Uterus (tissue), 4 donors: ENCODE data around the gene SRA1. TPM values are rescaled to one million over a fixed set of nuclear protein-coding genes. Genes with fewer than 3 reads are reported as not detected.
"Not testable (repeated sequence)": the region's sequence is repeated elsewhere in the genome, so short reads cannot be mapped to it uniquely, and the experiment has no call there.

ENCODE experiments used
- DNase-seq, 2 donors: peaks; one replicate each; pipeline ENCODE4 v3.0.0-alpha.2; 2019 to 2020
- H3K27ac ChIP-seq, 2 donors: fragments of 200-600 bp; sonication (generic); 1 replicate in 1 of 2; 2 replicates in 1 of 2; pipeline ENCODE4 v1.5.1; 2016 to 2018
- H3K27me3 ChIP-seq, 2 donors: fragments of 200-600 bp; sonication (generic); one replicate each; pipeline ENCODE4 v1.5.1; 2018 to 2019; ENCODE audit warnings: control low read depth in 1 of 2
- H3K36me3 ChIP-seq, 2 donors: fragments of 200-600 bp; sonication (generic); one replicate each; pipeline ENCODE4 v1.5.1; 2019; ENCODE audit warnings: control low read depth in 1 of 2
- H3K4me1 ChIP-seq, 2 donors: fragments of 200-600 bp; sonication (generic); one replicate each; pipeline ENCODE4 v1.5.1; 2018 to 2019; ENCODE audit warnings: control low read depth in 1 of 2
- H3K4me3 ChIP-seq, 2 donors: fragments of 200-600 bp; sonication (generic); 1 replicate in 1 of 2; 2 replicates in 1 of 2; pipeline ENCODE4 v1.5.1; 2018 to 2019; ENCODE audit warnings: mild to moderate bottlenecking in 1 of 2
- H3K9me3 ChIP-seq, 2 donors: fragments of 200-600 bp; sonication (generic); one replicate each; pipeline ENCODE4 v1.5.1; 2019; ENCODE audit warnings: control low read depth in 1 of 2
- CTCF ChIP-seq, 4 experiments: fragments of 200-600 bp in 2 of 4; fragments of 450-650 bp in 2 of 4; sonication (generic) in 2 of 4; IDR thresholded peaks; one replicate each; pipeline ENCODE4 v1.5.1; 2016 to 2019; ENCODE audit warnings: antibody characterized with exemption in 4 of 4, mild to moderate bottlenecking in 2 of 4, moderate library complexity in 1 of 4
- POLR2A ChIP-seq, 2 donors: fragments of 450-650 bp; IDR thresholded peaks; one replicate each; pipeline ENCODE4 v1.6.1; 2016; ENCODE audit warnings: antibody characterized with exemption in 2 of 2, mild to moderate bottlenecking in 1 of 2, moderate library complexity in 1 of 2
- intact Hi-C: fragments of 100-400 bp; cut with DNase I; formaldehyde crosslinking; loops from one replicate; pipeline ENCODE4 v1.15.1; 2023; ENCODE audit warnings: low total_unique reads
- total RNA-seq, 4 donors: library from RNA; depleted of rRNA in 3 of 4; stranded (reverse); fragments of >200 nt in 3 of 4; gene quantifications; one replicate each; pipeline versions ENCODE4 v1.1.0 to v1.2.4, GENCODE V29; 2014 to 2023
- donor health status: DM: yes; HTN: yes; CAD: no.

SRA1 gene
- total RNA-seq, 4 donors from 2014 or later: 2.6 to 32.6 (median 22.9) TPM

- Histone ChIP-seq H3K27me3 (no peaks in the 10 kb centered on the region), H3K9me3 (no peaks in the 10 kb centered on the region), H3K4me1 (no peaks in the 10 kb centered on the region), H3K4me3 (no peak overlapping the region), H3K36me3 (no peaks in the 10 kb centered on the region), H3K27ac (no peak overlapping the region)
- intact Hi-C loops: no loop called here
- DNase-seq: no peak
- TF ChIP-seq POLR2A (IDR thresholded peaks at IDR 0.05) (no peak), CTCF (IDR thresholded peaks at IDR 0.05) (no peak)
Measured at GRCh38 chr5:140600096-140600495, 42.8 kb upstream of the SRA1 start.

DNA sequence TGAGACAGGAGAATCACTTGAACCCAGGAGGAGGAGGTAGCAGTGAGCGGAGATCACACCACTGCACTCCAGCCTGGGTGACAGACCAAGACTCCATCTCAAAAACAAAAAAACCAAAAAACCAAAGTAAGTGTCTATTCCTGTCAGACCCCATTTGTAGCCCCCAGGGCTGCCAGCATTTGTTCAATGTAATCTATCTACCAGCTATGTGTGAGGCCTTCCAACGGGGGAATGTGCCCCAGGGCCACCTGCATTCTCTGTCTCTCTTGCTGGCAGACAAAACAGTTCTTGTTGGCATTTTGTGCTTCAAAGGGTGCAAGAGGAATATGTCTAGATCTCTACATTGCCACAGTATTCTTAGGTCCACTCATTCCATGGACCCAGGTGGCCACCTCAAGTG lies 41.6 kb upstream of the SRA1 start:
- no peaks in the 10 kb centered on the region for H3K27me3 ChIP-seq
- H3K27ac ChIP-seq: no peak overlapping the region
- H3K36me3 ChIP-seq: no peaks in the 10 kb centered on the region
- TF ChIP-seq CTCF (IDR thresholded peaks at IDR 0.05) (no peak), POLR2A (IDR thresholded peaks at IDR 0.05) (no peak)
- DNase-seq: no peak
- H3K9me3 ChIP-seq: no peaks in the 10 kb centered on the region
- intact Hi-C loops: no loop called here
- H3K4me3 ChIP-seq: no peak overlapping the region
- H3K4me1 ChIP-seq: no peaks in the 10 kb centered on the region

- no peak for TF ChIP-seq CTCF (IDR thresholded peaks at IDR 0.05)
- TF ChIP-seq POLR2A (IDR thresholded peaks at IDR 0.05): no peak
- intact Hi-C loops: no loop called here
- no peaks in the 10 kb centered on the region for H3K9me3 ChIP-seq
Measured at GRCh38 chr5:140596321-140596741, 39.1 kb upstream of the SRA1 start.

DNA sequence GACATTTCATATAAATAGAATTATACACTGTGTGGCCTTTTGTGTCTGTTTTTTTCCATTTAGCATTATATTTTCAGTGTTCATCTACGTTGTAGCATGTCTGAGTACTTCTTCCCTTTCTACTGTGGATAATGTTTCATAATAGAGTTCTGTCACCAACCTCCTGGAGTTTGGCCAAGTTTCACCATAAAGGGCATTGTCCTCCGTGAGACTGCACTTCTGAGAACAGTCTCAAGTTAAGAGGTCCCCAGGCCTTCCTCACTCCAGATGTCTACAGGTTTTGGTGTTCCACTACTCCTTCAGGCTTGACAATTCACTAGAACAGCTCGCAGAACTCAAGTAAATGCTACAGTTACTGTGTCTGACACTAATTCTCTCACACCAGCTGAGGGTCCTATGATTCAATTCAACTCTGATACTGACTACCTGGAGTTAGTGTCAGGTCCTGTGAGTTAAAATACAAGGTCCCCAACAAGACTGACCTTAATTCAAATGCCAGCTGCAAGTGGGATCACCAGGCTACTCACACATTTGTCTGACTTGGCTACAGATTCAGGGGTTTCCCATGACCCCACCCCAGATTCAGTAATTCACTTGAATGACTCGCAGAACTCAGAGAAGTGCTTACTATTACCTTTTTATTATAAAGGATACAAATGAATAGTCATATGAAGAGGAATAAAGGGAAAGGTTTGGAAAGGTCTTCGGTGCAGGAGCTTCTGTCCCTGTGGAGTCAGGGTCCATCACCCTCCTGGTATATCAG lies 38.4 kb upstream of the SRA1 start:
- no peaks in the 10 kb centered on the region for H3K9me3 ChIP-seq
- no peak overlapping the region for H3K4me3 ChIP-seq
- H3K4me1 ChIP-seq: no peaks in the 10 kb centered on the region
- DNase-seq: no peak
- intact Hi-C loops: no loop called here
- H3K27me3 ChIP-seq: no peaks in the 10 kb centered on the region
- H3K27ac ChIP-seq: no peak overlapping the region
- H3K36me3 ChIP-seq: no peaks in the 10 kb centered on the region
- TF ChIP-seq CTCF (IDR thresholded peaks at IDR 0.05): no peak
- TF ChIP-seq POLR2A (IDR thresholded peaks at IDR 0.05): no peak

More at GRCh38 chr5:140596321-140596741, 39.1 kb upstream of the SRA1 start:
- Histone ChIP-seq H3K4me1 (no peaks in the 10 kb centered on the region), H3K4me3 (no peak overlapping the region), H3K36me3 (no peaks in the 10 kb centered on the region), H3K27ac (no peak overlapping the region), H3K27me3 (no peaks in the 10 kb centered on the region)
- DNase-seq: no peak

DNA sequence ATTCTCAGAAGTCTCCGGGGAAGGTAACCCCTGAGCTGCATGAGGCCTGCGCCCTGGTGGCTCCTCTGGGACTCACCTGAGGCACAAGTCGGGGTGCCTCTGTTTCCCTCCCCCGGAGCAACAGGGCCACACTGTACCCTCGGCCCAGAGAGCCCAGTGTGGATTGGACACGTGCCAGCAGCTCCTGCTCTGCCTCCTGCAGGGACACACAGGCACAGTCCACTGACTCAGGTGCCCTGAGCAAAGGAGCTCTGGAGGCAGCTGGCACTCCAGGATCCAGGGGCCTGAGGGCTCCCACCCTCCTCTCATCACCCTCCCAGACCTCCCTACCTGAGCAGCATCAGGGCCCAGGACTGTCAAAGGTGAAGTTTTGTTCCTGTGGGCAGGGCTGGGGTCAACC lies 36.9 kb upstream of the SRA1 start:
- intact Hi-C loops: no loop called here
- Histone ChIP-seq H3K36me3 (no peaks in the 10 kb centered on the region), H3K4me3 (no peak overlapping the region), H3K27me3 (no peaks in the 10 kb centered on the region), H3K9me3 (no peaks in the 10 kb centered on the region), H3K27ac (no peak overlapping the region), H3K4me1 (no peaks in the 10 kb centered on the region)
- DNase-seq: no peak
- TF ChIP-seq CTCF (IDR thresholded peaks at IDR 0.05): no peak
- TF ChIP-seq POLR2A (IDR thresholded peaks at IDR 0.05): no peak

DNA sequence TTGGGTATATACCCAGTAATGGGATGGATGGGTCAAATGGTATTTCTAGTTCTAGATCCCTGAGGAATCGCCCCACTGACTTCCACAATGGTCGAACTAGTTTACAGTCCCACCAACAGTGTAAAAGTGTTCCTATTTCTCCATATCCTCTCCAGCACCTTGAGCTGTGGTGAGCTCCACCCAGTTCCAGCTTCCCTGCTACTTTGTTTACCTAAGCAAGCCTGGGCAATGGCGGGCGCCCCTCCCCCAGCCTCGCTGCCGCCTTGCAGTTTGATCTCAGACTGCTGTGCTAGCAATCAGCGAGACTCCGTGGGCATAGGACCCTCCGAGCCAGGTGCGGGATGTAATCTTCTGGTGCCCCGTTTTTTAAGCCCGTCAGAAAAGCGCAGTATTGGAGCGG lies 35.8 kb upstream of the SRA1 start:
- H3K36me3 ChIP-seq, intact Hi-C loops, H3K27me3 ChIP-seq, H3K4me1 ChIP-seq, DNase-seq, H3K27ac ChIP-seq, H3K4me3 ChIP-seq, H3K9me3 ChIP-seq: not testable (repeated sequence)
